ENCODE data around the gene ANKRD55.

ANKRD55 gene

DNA sequence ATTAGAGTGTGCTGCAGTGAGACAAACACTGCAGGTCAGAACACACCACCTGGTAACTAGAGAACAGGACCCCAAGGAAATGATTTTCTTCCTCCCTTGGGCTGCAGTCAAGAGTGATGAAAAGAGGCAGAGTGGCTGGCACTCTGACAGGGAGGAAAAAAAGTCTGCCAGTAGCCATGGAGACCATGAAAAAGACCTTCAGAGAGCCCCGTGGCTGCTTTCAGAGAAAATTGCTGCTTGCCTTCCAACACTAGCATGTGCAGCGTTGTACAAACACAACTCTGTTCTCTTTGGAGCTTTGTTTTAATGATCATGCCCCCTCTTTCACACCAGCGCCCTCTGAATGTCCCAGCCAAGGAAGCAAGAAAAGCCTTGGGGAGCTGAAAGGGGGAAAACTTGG is 68.8 kb downstream of the ANKRD55 start:
- peaks cover 3% of the 10 kb centered on the region for H3K27me3 Mint-ChIP-seq (ENCODE audit: low read depth, poor library complexity)
- H3K4me3 Mint-ChIP-seq: peak overlapping the region; percentile 17
- TF ChIP-seq, protein P1, sequence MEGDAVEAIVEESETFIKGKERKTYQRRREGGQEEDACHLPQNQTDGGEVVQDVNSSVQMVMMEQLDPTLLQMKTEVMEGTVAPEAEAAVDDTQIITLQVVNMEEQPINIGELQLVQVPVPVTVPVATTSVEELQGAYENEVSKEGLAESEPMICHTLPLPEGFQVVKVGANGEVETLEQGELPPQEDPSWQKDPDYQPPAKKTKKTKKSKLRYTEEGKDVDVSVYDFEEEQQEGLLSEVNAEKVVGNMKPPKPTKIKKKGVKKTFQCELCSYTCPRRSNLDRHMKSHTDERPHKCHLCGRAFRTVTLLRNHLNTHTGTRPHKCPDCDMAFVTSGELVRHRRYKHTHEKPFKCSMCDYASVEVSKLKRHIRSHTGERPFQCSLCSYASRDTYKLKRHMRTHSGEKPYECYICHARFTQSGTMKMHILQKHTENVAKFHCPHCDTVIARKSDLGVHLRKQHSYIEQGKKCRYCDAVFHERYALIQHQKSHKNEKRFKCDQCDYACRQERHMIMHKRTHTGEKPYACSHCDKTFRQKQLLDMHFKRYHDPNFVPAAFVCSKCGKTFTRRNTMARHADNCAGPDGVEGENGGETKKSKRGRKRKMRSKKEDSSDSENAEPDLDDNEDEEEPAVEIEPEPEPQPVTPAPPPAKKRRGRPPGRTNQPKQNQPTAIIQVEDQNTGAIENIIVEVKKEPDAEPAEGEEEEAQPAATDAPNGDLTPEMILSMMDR (IDR thresholded peaks at IDR 0.05): no peak
- H3K9me3 Mint-ChIP-seq: no peaks in the 10 kb centered on the region
- H3K4me1 Mint-ChIP-seq: peaks cover 67% of the 10 kb centered on the region
- peak overlapping the region; percentile 80 for H3K27ac Mint-ChIP-seq
- H3K36me3 Mint-ChIP-seq (ENCODE audit: low read depth): no peaks in the 10 kb centered on the region
- no peak for DNase-seq

DNA sequence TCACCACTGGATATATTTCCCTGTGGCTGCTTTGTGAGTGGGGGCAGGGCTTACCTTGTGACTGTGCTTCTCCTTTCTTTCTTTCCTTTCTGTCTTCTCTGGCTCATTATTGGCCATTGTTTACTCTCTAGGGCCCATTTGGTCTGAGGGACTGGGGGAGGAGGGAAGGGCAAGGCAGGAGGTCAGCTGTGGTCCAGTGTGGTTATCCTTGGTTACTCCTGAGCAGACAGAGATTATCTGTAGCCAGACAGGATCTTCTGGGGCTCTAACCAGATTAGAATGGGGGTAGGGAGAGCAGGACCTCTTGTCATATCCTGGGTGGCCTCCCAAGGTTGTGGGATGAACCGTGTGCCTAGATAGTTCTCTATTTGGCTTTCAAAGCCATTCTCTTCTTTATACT is 71.2 kb downstream of the ANKRD55 start:
- H3K27ac Mint-ChIP-seq: peak overlapping the region; percentile 78

DNA sequence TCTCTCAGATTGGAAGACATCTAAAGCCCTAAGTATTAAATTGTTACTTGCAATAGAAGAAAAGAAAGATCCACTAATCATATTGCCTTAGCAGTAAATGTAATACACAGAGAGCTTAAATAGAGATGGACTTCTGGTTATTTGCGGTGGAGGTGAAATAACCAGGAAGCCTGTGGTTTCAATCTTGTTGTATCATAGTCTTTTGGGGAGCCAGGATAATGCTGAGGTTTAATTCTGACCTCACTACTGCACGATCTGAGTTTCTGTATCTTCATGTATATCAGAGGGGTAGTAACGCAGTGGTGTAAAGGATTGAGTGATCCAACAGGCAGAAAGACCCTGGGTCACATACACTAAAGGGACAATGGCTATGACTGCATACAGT is 71.7 kb downstream of the ANKRD55 start:
- H3K27me3 Mint-ChIP-seq (ENCODE audit: low read depth, poor library complexity): peaks cover 6% of the 10 kb centered on the region
- DNase-seq: no peak
- TF ChIP-seq, protein P1 (IDR thresholded peaks at IDR 0.05): no peak
- no peaks in the 10 kb centered on the region for H3K9me3 Mint-ChIP-seq
- H3K27ac Mint-ChIP-seq: peak overlapping the region; percentile 78
- no peak overlapping the region for H3K4me3 Mint-ChIP-seq
- H3K36me3 Mint-ChIP-seq (ENCODE audit: low read depth): no peaks in the 10 kb centered on the region
- peaks cover 93% of the 10 kb centered on the region for H3K4me1 Mint-ChIP-seq

More for the DNA sequence above, 71.2 kb downstream of the ANKRD55 start:
- Mint-ChIP-seq H3K4me3 (peak overlapping the region; percentile 39), H3K36me3 (ENCODE audit: low read depth) (no peaks in the 10 kb centered on the region), H3K27me3 (ENCODE audit: low read depth, poor library complexity) (peaks cover 6% of the 10 kb centered on the region), H3K9me3 (no peaks in the 10 kb centered on the region), H3K4me1 (peaks cover 88% of the 10 kb centered on the region)
- DNase-seq: no peak
- TF ChIP-seq, protein P1 (IDR thresholded peaks at IDR 0.05): no peak

DNA sequence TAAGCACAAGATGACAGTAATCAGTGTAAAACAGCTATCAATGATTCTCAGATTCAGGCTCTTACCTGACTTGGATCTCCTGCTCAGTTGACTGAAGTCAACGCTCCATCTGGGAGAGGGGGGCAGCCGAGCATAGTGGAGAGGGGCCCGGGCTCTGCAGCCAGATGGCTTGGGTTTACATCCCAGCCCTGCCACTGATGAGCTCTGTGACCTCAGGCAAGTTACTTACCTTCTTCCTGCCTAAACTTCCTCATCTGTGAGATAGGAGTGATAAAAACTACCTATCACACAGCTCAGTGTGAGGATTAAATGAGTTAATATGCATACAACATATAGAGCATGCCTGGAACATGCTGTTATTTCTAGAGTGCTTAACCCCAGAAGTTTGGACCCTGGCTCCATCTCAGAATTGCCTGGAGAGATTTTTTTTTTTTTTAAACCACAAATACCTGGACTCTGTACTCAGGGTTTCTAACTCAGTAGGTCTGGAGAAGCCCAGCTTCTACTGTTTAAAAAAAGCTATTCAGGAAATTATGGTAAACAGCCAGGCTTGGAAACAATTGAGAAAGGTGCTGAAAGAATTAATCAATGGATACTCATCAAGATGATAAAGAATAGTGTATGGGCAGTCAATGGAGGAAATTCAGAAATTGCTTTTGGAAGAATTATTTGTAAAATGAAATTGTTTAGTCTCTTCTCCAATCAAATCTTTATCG is 72.2 kb downstream of the ANKRD55 start:
- no peak for DNase-seq
- no peaks in the 10 kb centered on the region for H3K9me3 Mint-ChIP-seq
- peaks cover 6% of the 10 kb centered on the region for H3K27me3 Mint-ChIP-seq (ENCODE audit: low read depth, poor library complexity)
- no peak overlapping the region for H3K4me3 Mint-ChIP-seq
- H3K27ac Mint-ChIP-seq: peak overlapping the region; percentile 48
- no peaks in the 10 kb centered on the region for H3K36me3 Mint-ChIP-seq (ENCODE audit: low read depth)
- H3K4me1 Mint-ChIP-seq: peaks cover 94% of the 10 kb centered on the region
- TF ChIP-seq, protein P1 (IDR thresholded peaks at IDR 0.05): no peak

DNA sequence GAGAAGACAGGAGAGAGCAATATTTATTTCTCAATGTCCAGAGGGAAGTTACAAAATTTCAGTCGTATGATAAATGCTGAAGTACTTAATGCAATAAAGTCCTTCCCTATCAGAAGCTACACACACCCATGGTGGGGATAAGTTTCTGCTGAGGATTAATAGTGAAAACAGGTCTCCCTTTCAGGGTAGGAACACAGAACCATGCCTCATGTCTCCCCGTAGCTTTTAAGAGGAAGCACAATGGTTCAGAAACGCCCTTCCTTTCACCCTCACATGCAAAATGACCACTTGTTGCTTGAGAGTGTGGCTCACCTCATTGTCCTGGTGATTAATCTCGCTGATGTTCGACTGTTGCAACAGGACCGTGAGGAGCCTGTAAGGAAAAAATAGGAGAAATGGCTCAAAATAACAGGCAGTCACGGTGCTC is 73.6 kb downstream of the ANKRD55 start:
- no peak for DNase-seq
- no peak overlapping the region for H3K4me3 Mint-ChIP-seq
- H3K27ac Mint-ChIP-seq: peak overlapping the region; percentile 75
- peaks cover 84% of the 10 kb centered on the region for H3K4me1 Mint-ChIP-seq
- H3K9me3 Mint-ChIP-seq: no peaks in the 10 kb centered on the region
- no peaks in the 10 kb centered on the region for H3K36me3 Mint-ChIP-seq (ENCODE audit: low read depth)
- TF ChIP-seq, protein P1 (IDR thresholded peaks at IDR 0.05): no peak
- H3K27me3 Mint-ChIP-seq (ENCODE audit: low read depth, poor library complexity): peaks cover 6% of the 10 kb centered on the region
